ENCODE measurements around the gene ZNF775.

The ZNF775 gene

DNA sequence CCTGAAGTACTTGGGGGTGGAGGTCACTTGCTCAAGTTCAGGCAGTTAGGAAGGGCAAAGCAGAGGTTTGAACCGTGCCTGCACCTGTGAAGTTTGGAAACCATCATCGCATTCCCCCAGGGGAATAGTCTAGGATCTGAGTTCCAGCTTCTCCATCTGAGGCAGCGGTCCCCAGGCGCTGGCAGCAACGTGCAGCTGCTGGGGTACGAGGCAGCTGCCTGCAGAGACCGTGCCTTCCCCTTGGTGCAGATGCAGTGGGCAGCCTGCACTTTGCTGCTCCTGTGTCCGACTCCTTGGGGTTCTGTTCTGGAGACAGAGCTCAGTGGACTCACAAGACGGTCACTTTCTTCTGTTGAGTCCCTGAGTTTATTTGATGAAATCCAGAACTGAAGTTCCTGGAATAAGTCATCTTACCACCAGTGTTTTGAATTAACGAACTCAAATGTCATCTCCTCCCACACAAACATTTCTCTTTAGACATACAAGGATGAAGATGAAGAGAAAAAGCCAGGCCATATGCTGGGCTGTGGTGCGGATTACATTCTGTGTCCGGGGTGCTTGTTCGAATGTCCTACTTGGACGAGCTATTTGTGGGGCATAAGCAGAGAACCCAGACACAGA lies 51.4 kb downstream of the ZNF775 start:
- no peak for DNase-seq (ENCODE audit: extremely low read depth, low read depth)
- no peak overlapping the region for H3K4me3 ChIP-seq (replicated peaks; ENCODE audit: low read depth, low read length)
- TF ChIP-seq, protein P1, sequence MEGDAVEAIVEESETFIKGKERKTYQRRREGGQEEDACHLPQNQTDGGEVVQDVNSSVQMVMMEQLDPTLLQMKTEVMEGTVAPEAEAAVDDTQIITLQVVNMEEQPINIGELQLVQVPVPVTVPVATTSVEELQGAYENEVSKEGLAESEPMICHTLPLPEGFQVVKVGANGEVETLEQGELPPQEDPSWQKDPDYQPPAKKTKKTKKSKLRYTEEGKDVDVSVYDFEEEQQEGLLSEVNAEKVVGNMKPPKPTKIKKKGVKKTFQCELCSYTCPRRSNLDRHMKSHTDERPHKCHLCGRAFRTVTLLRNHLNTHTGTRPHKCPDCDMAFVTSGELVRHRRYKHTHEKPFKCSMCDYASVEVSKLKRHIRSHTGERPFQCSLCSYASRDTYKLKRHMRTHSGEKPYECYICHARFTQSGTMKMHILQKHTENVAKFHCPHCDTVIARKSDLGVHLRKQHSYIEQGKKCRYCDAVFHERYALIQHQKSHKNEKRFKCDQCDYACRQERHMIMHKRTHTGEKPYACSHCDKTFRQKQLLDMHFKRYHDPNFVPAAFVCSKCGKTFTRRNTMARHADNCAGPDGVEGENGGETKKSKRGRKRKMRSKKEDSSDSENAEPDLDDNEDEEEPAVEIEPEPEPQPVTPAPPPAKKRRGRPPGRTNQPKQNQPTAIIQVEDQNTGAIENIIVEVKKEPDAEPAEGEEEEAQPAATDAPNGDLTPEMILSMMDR (IDR thresholded peaks at IDR 0.05; ENCODE audit: low read depth, low read length, missing control alignments), result no peak

DNA sequence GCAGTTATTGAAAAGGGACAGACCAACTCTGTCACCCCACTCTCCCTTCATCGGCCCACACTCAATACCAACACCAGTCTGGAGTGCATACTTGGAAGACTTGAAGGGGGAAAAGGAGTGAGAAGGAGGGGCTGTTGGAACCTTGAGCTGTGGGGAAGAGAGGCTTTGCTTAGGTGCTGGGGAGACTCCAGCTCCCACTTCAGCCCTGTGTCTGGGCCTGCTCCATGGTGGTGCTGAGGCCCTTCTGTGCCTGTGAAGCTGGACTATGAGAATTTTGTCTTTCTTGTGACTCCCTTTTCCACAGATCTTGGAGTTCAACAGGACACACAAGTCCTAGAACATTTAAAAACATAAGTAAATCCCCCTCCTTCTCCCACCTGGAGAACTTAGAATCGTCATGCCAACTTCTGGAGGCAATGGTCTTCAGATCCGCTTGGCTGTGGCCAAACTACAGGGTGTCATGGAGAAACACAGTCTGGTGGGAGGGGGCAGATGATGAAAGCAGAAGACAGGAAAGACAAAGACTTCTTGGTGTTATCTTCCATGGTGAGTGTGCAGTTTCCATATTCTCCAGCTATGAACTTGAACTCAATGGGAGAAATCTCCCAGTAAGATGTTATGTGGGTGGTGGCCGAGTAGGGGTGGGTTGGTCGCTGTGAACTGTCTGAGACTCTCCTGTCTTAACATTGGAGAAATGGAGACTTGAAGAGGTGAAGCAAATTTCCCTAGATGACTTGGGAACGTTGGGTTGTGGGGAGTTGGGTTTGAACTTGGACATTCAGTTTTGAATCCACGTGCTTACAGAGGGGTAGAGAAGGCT lies 52.9 kb downstream of the ZNF775 start:
- TF ChIP-seq, protein P1 (IDR thresholded peaks at IDR 0.05; ENCODE audit: low read depth, low read length, missing control alignments), result no peak
- H3K4me3 ChIP-seq (replicated peaks; ENCODE audit: low read depth, low read length), result no peak overlapping the region
- no peak for DNase-seq (ENCODE audit: extremely low read depth, low read depth)

DNA sequence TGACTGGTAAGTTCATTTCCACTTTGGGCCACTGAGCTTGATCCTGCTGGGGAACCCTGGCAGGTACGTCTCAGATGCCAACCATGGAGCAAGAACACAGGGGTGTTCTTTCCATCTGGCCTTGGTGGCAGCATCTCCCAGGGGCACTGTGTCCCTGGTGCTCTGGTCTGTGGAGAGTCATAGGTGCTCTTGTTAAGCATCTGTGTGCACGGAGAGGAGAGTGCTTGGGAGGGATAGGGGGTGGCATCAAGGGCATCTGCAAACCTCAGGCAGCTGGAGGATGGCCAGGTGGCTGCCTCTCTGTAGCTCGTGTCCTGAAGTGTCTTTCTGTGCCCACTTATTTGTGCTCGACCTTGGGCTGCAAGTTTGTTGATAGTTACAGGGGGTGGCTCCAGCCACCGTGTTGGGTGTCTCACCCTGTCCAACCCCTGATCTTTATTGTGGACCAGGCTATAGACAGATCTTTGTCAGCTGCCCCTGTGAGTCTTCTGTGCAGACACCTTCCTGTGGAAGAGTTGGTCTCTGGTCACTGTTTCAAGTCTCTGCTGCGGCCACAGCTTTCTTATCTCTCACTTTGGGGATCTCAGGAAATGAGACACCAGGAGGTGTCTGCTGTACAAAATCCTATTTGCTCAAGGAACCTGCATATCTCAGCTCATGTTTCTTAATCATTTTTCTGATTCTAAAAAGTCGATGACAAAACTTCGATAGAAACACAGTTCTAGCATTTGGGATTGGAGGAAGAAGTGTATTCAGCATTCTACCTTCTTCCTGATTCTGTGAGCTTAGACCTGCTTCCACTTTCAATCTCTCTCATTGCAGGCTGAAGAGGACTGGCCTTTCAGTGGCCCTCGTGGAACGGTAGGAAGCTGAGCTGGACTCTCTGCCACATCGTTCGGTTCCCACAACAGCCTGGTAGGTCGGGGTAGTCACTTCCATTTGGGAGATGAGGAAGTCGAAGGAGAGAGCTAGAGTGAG lies 54.1 kb downstream of the ZNF775 start:
- no peak overlapping the region for H3K4me3 ChIP-seq (replicated peaks; ENCODE audit: low read depth, low read length)
- DNase-seq (ENCODE audit: extremely low read depth, low read depth), result no peak
- TF ChIP-seq, protein P1 (IDR thresholded peaks at IDR 0.05; ENCODE audit: low read depth, low read length, missing control alignments), result no peak

DNA sequence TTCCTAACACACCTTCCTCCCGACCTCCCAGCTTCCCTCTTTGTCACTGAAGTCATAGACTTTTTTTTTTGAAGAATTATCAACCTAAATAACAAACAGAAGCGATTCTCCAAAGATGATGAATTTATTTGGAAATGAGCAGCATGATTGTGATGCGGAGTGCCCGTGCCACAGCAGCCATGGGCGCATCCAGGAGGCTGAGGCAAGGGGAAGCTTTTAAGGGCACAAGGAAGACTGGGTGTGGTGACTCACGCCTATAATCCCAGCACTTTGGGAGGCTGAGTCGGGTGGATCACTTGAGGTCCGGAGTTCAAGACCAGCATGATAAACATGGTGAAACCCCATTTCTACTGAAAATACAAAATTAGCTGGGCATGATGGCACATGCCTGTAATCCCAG lies 55.1 kb downstream of the ZNF775 start:
- DNase-seq (ENCODE audit: extremely low read depth, low read depth), result no peak
- TF ChIP-seq, protein P1 (IDR thresholded peaks at IDR 0.05; ENCODE audit: low read depth, low read length, missing control alignments), result no peak
- H3K4me3 ChIP-seq (replicated peaks; ENCODE audit: low read depth, low read length), result no peak overlapping the region

DNA sequence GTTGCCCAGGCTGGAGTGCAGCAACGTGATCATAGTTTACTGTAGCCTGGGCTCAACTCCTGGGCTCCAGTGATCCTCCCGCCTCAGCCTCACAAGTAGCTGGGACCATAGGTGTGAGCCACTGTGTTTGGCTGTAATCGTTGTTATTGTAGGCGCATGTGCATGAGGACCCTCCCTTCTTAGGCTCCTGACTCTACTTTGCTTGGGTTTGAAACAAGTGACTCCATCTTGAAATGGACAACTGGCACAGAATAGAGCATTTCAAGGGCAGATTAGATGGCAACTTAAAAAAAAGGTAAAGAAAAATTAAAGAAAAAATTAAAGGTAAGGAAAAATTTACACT lies 55.9 kb downstream of the ZNF775 start:
- TF ChIP-seq, protein P1 (IDR thresholded peaks at IDR 0.05; ENCODE audit: low read depth, low read length, missing control alignments), result no peak
- no peak overlapping the region for H3K4me3 ChIP-seq (replicated peaks; ENCODE audit: low read depth, low read length)

DNA sequence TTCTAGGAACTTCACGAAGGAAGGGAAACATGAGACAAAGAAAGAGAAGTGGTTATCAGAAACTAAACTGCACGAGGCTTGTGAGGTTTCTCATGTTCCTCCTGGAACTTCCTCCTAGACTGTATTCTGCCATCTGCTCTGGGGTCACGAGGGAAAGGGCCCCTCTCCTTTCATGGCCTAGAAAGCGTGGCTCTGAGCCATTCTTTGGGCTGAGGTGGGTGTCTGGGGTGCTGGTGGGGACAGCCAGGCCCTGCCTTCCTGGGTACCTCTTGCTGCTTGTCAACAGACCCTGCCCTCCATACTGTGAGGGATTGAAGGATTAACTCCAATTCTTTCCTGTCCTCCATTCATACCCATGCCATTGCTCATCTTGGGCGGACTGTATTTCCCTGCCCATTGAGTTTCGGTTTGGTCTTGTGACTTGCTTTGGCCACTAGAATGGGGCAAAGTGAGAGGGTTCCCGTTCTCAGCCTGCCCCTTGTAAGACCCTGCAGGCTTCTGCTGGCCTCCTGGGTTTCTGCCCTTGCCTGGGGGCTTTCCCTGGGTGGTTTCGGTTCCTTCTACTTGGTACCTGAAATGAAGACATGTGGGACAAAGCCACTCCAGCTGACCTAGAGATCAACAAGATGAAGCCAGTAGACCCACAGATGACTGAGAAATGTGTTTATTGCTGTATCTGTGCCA lies 56.4 kb downstream of the ZNF775 start:
- no peak for DNase-seq (ENCODE audit: extremely low read depth, low read depth)
- TF ChIP-seq, protein P1 (IDR thresholded peaks at IDR 0.05; ENCODE audit: low read depth, low read length, missing control alignments), result no peak
- H3K4me3 ChIP-seq (replicated peaks; ENCODE audit: low read depth, low read length), result no peak overlapping the region

More for the DNA sequence above, 55.9 kb downstream of the ZNF775 start:
- DNase-seq (ENCODE audit: extremely low read depth, low read depth), result no peak
